Activated CD8-positive, alpha-beta memory T cell treated with anti-CD3 and anti-CD28 coated beads, Interleukin-2, amount 50 U/mL, for 4 hours (primary cell): Measurements from ENCODE around the gene PLTP.
"Not testable (repeated sequence)": the region's sequence is repeated elsewhere in the genome, so short reads cannot be mapped to it uniquely, and the experiment has no call there.

ENCODE experiments used
- DNase-seq: peaks from one replicate; pipeline ENCODE4 v3.0.0-alpha.2; 2020

PLTP gene

DNA sequence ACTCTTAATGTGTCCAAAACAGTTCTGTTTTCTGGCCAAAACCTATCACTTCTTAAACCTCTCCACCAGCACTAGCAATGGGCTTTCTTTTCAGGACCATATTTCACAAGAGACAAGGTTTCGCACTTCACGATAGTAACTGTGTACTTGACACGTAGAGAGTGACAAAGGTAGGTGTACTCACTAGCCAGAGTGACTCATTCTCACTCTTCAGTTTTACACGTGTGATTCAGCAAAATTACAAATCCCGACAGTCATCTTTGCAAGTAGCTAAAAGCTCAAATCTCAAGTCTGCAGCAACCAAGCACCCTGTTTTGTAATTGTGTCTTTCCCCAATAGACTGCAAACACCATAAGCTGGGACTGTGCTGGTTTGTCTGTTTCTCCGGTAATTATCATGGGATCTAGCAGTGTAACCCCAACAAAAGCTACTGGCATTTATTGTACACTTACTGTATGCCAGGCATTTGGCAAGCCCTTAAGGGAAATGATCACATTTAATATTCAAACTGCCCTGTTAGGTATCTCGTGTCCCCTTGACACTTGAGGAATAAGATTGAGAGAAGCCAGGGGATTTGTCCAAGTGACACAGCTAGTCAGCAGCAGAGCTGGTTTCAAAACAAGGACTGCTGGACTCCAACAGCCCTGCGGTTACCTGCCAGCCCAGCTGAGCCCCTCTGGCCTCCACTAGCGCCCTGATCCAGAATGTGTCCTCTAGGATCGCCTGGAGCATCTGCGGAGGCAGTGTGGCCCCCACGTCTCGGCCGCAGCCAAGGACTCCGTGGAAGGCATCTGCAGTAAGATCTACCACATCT is 32.4 kb upstream of the PLTP start:
- no peak for DNase-seq

DNA sequence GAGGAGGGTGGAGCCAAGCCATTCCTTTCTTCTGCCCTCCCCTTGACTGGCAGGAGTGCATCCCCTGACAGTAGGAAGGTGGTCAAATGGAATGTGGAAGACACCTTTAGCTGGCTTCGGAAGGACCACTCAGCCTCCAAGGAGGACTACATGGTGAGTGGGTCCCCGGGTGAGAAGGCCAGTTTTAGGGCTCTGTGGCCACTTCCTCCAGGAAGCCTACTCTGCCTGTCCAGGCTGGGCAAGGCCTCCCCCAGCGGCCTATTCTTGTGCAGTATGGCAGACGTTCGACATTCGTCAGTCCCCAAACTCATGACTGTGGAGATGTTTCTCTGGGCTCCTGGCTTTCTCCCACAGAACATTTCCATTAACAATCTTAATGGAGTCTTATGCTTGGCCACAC is 31.7 kb upstream of the PLTP start:
- DNase-seq, result no peak

DNA sequence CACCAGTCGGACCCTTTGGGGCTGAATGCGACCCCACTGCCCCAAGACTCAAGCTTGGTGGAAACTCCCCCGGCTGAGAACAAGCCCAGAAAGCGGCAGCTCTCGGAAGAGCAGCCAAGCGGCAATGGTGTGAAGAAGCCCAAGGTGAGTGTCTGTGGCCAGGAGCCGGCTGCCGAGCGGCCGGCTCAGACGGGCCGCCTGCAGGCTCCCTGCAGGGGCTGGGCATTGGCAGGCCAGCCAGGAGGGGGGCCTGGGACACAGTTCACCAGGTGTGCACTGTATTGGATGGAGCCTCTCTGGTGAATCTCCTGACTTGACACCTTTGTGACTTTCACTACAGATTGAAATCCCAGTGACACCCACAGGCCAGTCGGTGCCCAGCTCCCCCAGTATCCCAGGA is 28.5 kb upstream of the PLTP start:
- no peak for DNase-seq

DNA sequence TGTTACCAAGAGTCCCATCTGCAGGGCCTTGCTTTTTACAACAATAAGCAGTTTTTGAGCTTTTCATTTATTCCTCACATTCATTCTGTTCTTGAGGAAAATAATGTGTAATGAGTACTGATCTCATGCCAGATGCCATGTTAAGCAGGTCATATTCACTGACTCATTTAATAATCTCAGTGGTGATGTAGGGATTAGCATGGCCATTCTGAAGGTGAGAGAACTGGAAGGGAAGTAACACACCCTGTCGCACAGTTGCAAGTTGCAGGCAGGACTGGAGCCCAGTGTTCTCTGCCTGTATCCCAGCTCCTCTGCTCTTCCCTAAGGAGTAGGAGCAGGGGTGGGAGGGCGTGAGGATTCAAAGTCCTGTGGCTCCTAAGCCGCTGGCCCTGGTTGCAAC is 28.1 kb upstream of the PLTP start:
- DNase-seq, result no peak

DNA sequence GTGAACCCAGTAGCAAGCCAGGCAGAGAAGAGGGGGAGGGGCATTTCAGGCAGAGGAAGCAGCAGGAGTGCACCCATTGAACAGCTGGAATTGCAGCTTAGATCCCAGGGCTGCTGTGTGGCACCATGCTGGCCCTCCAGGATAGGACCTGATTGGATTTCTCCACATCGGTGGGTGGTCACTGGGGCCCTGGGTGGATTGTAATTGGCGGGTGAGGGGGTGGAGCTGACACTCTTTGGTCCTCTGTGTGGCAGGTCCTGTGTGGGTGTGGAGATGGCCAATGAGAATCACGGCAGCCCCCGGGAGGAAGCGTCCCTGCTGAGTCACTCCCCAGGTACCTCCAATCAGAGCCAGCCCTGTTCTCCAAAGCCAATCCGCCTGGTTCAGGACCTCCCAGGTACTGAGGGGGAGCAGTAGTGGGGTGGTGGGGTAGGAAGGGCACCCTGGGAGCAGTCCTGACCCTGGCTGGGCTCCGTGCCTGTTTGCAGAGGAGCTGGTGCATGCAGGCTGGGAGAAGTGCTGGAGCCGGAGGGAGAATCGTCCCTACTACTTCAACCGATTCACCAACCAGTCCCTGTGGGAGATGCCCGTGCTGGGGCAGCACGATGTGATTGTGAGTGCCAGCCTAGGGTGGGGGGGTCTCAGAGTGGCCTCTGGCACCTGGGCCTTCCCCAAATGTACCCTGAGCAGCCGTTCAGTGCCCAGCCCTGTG is 26.9 kb upstream of the PLTP start:
- DNase-seq, result no peak

DNA sequence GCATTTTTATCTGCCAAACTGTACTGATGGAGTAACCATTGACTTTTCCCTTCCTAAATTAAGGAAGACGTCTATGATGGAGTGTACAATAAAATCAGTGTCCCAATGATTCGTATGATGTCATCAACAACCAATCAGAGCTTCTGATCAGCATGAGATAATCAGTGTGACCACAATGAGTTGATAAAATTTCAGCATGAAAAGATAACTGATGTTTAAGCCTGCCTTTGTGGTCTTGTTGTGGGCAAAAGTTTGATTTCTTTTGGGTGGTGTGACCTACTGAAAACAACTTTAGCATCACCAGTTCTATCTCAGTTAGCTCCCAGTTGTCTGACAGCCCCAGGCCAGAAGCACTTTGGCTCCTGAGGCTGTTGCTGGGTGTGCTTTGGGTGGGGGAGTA is 25.8 kb upstream of the PLTP start:
- no peak for DNase-seq

DNA sequence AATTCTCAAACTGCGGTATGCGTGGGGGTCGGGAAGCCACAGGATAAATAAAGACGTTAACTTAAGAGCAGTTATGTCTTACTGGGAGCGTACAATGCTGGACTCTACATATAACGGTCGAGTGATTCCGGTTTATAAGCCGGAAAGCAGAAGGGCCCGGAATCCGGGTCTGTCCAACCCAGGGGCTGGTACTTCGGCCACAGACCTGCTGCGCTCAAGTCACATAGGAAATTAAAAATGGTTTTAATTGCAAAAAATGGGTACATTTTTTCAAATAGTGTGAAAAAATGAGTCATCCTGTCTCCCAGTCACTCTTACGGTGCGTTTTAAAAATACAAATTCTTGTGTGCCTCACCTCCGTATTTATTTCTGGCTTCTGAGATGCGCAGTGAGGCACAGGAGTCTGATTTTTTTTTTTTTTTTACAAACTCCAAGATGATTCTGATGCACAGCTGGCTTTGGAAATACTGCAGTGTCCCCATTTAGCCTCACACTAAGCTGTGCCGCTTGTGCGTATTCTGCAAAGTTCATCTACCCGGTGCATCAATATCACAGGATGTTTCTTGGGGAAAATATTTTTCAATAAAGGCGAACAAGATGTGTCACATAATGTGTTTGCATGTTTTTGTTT is 23.6 kb upstream of the PLTP start:
- DNase-seq, result no peak

DNA sequence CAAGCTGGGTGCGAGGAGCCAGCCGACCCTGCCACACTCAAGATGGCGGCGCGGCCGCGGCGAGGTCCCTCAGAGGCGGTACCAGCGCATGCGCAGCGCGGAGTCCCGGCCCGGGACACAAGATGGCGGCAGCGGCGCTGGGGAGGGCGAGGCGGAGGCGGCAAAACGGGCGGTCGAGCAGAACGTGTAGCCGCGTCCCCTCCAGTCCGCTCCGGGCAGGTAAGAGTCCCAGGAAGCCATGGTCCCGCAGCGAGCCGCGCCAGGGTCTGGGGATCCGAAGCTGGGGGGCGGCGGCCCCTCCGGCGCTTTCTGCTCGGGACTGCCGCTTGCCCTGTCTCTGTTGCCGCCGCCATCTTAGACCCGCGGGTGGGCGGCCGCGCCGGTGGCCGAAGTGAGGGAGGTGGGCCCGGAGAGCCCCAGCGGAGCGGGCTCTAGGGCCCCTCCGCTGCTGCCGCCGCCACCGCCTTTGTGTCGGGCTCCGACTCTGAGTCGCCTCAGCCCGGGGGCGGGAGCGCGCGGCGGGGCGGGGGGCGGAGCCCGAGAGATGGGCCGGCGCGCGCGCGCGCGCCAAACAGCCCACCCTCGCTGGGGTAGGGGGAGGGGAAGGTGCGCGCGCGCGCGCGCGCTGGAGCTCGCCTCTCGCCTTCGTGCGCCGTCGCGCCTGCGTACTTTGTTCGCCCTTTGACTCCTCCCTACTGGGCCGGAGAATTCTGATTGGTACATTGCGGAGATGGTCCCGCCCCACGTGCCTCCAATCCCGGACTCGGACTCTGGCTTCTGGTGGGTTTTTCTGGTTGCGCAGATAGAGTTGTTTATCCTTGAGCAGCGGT is 22.8 kb upstream of the PLTP start, which contains the start of gene PCIF1:
TSS of gene PCIF1 (plus strand) at position 98 of the 830 bp plus-strand sequence. CDS start 4,317 bp downstream, outside the sequence.
- peak; percentile 98 for DNase-seq

DNA sequence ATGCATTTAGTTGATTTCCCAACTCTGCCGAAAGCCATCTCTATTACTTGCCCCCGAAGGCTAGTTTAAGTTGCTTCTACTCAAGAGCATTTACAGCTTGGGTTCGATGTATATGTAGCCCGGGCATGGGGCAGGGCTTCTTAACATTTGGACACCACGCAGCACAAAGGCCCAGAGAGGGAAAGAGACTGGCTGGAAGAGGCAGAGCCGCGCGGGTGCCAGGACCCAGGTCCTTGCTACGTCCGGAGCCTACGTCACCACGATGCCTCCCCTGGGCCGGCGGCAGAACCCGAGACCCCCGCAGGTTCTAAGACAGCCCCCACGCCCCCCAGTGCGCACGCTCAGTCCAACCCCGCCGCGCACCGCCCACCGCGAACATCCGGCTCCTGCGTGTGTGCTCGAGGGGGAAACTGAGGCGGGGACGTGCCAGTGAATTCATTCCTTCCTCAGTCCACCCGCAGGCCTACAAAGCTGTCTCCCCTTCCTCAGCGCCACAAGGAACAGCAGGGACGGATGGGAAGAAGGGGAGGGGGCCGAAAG is 22.2 kb upstream of the PLTP start:
- DNase-seq, result no peak

DNA sequence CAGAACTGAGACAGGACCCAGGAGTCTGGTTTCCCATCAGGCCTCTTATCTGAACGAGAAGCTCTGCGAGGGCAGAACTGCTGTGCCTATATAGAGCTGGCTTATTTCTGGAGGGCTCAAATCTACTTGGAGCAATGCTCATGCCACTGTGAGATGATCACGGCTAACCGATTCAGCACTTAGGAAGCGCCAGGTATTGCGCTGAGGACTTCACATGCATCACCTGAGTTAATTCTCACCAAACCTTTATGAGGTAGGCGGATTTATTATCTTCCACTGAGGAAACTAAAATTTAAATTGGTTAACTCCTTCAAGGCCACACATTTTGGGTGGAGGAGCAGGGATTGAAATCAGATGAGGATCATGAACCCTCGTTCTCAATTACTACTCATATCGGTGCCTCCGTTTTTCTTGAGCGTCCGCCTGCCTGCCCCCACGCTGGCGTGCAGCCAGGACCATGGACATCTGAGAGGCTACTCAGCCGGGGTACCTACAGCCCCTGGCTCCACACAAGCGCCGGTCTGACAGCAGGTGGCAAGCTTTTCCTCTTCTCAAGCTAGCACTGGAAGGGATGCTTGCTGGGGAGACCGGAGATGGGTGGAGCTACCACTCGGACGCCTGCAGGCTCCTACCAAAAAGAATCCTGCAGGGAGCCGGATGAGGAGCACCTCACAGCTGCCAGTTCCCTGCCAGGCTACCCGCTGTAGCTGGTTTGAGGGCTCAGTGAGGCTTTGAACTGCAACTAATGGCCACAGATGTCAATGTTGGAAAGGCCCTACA is 21.5 kb upstream of the PLTP start:
- DNase-seq, result peak; percentile 43

DNA sequence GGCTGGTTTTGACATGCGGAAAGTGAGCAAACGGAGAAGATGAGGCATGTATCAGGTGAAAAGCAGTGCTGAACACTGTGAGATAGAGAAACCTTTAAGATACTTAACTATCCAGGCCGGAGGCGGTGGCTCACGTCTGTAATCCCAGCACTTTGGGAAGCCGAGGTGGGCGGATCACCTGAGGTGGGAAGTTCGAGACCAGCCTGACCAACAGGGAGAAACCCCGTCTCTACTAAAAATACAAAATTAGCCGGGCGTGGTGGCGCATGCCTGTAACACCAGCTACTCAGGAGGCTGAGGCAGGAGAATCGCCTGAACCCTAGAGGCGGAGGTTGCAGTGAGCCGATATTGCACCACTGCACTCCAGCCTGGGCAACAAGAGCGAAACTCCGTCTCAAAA is 19.7 kb upstream of the PLTP start:
- not testable (repeated sequence) for DNase-seq

DNA sequence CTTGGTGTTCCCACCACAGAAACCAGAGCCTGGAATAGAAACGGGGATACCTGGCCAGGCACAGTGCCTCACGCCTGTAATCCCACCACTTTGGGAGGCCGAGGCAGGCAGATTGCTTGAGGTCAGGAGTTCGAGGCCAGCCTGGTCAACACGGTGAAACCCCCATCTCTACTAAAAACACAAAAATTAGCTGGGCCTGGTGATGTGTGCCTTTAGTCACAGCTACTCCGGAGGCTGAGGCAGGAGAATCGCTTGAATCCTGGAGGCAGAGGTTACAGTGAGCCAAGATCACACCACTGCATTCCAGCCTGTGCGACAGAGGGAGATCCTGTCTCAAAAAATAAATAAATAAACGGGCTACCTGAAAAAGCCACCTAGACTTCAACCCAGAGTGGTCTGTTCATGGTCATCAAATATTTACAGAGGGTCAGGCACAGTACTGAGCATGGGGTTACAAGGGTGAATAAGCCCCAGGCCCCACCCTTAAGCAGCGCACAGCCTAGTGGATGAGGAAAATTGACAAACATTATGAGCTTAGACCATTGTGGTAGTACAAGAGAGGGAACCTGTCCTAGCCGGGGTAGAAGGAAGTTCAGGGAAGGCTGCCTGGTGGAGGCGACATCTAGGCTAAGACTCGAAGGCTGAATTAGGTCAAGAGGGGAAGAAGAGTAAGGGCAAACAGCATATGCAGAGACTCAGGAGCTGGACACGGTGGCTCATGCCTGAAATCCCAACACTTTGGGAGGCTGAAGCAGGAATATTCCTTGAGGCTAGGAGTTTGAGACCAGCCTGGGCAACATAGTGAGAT is 15.3 kb upstream of the PLTP start:
- DNase-seq, result no peak

DNA sequence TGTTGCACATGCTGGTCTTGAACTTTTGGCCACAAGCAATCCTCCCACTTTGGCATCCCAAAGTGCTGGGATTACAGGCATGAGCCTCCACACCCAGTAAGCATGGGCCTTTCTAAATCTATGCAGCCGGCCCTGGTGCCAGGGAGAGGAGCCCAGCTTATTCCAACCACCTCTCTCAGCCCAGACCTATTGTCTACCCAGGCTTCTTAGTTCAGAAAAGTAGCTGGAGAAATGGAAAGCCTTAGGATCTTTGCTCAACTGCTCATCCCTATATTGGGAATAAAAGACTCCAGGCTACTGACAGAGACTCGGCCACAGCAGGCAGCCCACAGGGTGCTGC is 14.7 kb upstream of the PLTP start:
- no peak for DNase-seq

DNA sequence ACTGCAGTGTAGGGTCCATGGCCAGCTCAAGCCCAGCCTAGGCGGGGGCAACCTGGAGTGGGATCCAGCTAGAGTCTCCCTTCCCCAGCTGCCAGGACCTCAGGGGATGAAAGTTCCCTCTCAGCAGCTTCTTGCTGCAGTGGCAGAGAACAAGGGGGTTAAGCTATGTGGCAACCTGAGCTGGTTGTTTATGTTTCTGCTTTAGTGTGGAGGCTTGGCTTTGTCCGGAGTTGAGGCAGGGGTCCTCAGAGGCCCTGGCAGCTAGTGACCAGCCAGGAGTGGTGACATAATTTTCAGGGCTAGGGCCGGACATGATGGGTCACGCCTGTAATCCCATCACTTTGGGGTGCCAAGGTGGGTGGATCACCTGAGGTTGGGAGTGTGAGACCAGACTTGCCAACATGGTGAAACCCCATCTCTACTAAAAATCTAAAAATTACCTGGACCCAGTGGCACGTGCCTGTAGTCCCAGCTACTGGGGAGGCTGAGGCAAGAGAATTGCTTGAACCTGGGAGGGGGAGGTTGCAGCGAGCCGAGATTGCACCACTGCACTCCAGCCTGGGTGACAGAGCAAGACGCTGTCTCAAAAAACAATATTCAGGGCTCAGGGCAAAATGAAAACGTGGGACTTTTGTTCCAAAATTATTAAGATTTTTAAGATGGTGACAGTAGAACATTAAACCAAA is 14.0 kb upstream of the PLTP start:
- no peak for DNase-seq

DNA sequence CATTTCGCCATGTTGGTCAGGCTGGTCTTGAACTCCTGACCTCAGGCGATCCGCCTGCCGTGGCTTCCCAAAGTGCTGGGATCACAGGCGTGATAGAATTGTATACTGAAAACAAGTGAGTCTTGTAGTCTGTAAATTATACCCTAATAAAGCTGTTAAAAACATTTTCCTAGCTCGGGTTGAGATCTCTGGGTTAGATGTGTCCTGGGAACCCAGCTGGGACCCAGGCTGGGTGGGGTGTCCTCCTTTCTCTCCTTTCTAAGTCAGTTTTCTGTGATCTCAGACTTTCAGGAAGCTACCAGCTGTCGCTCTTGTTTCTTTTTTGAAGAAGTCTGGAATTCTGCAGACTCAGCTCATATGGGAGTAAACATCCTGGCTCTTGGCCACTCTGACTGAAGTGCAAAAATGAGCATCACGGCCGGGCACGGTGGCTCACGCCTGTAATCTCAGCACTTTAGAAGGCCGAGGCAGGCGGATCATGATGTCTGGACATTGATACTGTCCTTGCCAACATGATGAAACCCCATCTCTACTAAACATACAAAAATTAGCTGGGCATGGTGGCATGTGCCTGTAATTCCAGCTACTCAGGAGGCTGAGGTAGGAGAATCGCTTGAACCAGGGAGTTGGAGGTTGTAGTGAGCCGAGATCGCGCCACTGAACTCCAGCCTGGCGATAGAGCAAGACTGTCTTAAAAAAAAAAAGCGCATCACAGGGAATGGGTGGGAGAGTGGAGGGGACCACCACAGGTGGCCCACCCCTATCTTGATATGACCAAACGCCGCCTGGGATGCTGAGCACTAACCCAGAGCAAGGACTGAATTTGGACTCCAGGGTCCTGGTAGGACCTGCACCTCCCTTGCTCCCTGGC is 12.7 kb upstream of the PLTP start:
- DNase-seq, result no peak

DNA sequence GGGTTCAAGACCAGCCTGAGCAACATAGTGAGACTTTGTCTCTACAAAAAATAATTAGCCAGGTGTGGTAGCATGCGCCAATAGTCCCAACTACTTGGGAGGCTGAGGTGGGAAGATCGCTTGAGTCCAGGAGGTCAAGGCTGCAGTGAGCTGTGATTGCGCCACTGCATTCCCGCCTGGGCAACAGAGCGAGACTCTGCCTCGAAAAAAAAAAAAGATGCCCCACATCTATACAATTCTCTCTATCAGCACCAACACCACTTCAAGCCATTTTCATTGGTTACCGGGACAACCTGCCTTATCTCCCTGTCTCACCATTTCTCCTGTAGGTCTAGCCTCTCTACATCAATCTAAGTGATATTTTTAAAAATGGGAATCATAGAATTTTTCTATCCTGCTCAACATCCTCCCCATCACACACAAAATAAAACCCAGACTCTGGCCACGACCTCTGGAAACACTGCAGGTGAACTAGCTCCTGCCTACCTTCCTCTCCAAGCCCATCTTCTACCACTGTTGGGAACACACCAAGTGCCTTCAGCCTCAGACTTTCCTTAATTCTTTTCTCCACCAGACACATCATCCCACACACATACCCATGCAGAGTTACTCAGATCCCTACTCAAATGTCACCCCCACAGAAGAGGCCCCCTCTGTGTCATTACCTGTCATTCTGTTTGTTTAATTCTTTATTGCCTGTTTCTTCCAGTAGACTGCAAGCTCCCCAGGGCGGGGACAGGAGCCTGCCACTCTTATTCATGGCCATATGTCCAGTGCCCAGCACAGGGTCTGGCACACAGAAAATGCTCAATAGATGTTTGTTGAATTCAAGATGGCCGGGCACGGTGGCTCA is 9.6 kb upstream of the PLTP start:
- no peak for DNase-seq

DNA sequence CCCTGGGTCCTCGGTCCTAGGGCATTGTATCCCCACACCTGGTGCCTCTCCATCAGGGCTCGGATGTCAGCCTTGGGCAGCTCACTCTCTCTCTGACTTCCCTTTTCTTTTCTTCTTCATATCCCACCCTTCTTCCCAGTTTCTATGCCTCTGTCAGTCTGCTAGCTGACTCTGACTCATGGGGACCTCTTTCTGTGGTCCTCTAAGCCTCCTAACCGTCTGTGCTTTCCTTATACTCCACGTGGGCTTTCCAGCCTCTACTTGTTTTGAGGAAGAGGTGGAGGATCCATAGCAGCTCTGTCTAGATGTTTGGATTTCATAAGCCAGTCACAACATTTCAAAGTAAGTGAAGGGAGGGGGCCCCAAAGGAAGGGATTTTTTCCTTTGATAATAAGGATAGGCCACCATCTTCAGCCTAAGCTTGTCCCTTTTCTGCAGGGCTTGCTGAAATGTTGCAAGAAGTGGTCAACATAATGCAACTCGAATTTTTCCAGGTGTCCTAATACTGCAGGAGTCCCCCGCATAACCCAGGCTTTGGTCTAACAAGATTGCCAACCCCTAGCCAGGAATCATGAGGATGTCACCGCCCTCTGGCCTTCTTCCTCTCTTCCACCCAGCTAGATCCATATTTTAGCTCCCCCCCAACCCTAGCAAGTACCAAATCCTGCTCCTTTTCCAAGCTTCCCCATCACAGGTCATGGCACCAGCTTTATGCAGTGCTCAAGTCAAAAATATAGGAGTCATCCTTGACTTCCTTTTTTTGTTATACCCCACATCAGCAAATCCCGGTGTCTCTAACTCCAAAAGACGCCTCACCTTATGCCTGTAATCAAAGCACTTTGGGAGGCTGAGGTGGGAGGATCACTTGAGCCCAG is 8.7 kb upstream of the PLTP start:
- no peak for DNase-seq
